SIG-M5 treated with dmso at 0.1 percent for 504 hours (cell line): ENCODE measurements around the gene PCDH19.
"Not testable (repeated sequence)": the region's sequence is repeated elsewhere in the genome, so short reads cannot be mapped to it uniquely, and the experiment has no call there.

Experiments used
- DNase-seq: peaks from one replicate; lab custom pipeline; 2025; ENCODE audit not compliant: unreplicated experiment; lab: John Stamatoyannopoulos, UW

The PCDH19 gene

GRCh38 chrX:100409610-100410590 is at the start of gene PCDH19:
PCDH19 (minus strand) TSS chrX:100410273; CDS start chrX:100408597, 1,676 bp downstream.
- DNase-seq = peak; percentile 2

- no peak for DNase-seq
Observed at GRCh38 chrX:100449696-100450608, 39.9 kb upstream of the PCDH19 start.

DNA sequence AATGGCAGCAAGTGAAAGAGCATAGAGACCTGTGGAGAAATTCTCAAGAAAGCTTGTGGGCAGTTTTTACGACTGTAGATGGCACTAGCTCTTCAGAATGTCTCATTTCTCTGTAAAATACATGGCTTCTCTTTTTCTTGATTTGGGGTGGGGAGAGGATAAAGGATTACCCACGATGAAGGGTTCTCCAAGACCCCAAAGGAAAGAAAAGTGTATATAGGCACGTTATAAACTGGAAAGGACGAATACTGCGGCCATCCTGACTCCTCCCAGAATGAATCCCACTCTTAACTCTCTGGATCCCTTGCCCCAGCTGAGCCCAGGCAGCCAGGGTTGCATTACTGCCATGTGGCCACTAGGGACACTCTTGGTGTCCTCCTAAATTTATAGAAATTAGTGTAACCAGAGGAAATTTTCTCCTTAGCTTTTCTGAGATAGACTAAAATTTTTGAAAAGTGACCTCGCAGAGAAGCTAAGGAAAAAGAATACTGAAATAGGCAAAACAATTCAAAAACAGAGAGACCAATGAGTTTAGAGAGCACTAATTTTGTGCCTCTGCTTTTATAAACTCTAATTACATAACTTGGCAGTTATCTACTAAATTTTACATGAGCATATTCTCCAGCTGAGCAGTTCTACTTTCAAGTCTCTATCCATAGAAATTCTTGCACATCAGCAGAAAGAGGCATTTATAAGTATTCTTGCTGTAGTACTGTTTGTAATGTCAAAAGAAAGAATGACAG is 37.8 kb upstream of the PCDH19 start:
- DNase-seq = peak; percentile 3

DNA sequence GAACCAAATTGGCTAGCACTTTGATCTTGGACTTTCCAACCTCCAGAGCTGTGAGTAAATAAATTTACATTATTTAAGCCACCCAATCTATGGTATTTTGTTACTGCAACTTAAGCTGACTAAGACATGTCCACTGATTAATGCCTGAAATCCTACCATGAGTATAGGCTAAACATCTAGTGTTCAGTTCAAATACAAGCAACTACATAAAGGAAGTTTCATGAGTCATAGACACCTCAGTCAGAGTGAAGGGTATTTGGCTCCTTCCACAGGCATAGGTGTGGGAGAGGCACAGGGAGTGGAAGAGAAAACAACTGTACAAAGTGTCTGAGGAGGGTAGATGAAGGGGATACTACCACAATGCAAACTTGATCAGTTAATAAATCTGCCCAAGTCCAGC is 35.5 kb upstream of the PCDH19 start:
- no peak for DNase-seq

GRCh38 chrX:100441321-100441720 is 31.2 kb upstream of the PCDH19 start:
- DNase-seq = not testable (repeated sequence)

DNA sequence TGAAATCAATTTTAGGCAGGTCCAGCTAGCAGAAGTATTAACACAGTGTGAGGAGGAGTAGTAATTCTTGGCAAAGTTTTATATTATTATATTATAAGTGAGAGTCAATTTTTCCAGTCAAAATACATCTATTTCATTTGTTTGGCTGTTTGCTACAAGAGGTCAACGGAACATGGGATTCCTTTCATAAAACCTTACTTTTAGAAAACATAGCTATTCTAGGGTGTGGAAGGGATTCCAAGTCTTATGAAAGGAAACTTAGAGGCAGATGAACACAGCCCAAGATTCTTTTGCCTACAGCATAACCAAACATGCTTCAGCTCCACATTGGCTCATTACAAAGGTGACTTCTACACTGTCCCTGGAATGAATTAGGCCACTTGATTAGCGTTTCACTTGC is 29.9 kb upstream of the PCDH19 start:
- no peak for DNase-seq

GRCh38 chrX:100435726-100436125 is 25.7 kb upstream of the PCDH19 start:
- no peak for DNase-seq

DNA sequence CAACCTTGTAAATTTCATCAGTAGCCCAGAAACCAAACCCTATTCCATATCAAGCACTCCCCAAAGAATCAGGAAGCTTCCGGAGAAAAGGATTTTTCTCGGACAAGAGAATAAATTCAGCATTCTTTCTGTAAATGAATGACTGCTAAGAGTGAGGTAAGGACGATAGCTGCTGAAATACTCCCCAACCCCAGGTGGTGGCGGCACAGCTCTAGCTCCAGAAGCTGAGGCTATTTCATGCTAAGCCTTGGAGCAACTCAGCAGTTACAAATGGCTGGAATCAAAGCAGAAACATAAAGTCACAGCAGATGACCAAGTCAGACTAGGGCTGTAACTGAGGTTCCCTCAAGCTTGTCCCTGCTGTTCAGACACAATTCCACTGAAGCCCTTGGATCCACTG is 13.9 kb upstream of the PCDH19 start:
- DNase-seq = no peak

DNA sequence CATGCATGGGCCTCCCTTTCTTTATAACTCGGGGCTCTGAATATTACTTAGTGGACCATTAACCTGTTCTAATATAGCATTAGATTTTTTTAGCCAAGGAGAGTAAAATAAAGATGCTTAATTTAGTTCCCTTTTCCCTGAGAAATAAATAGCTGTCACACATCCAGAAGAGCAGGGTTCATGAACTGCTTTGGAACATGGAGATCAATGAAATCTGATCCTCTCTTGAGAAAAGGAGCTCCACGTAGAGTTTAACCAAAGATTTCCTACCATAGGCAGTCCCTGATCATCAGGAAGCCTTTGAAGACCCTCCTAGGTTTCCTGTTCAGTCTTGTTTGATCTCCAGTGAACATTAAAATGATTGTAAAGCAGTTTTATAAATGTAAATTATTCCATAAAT is 8.5 kb upstream of the PCDH19 start:
- DNase-seq = no peak

GRCh38 chrX:100417681-100418080 is 7.6 kb upstream of the PCDH19 start:
- no peak for DNase-seq

DNA sequence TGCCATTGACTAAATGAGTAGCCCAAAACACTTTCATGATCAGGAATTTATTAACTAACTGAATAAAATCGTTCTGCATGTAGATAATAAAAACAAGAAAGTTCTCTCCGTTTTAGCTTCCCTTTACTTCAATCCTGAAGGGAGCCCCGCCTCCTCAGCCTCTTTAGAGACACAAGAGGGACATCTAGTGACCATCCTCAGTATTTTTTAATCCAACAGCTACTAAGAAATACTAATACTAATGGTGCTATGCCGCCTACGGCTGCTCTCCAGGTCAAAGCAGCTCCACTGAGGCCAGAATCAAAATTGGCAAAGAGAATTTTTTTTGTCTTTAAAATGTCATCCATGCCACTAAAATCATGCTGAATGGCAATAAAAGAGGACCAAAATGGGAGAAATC is 3.2 kb upstream of the PCDH19 start:
- peak; percentile 62 for DNase-seq

GRCh38 chrX:100411802-100412715 is 2.0 kb upstream of the PCDH19 start:
- no peak for DNase-seq

DNA sequence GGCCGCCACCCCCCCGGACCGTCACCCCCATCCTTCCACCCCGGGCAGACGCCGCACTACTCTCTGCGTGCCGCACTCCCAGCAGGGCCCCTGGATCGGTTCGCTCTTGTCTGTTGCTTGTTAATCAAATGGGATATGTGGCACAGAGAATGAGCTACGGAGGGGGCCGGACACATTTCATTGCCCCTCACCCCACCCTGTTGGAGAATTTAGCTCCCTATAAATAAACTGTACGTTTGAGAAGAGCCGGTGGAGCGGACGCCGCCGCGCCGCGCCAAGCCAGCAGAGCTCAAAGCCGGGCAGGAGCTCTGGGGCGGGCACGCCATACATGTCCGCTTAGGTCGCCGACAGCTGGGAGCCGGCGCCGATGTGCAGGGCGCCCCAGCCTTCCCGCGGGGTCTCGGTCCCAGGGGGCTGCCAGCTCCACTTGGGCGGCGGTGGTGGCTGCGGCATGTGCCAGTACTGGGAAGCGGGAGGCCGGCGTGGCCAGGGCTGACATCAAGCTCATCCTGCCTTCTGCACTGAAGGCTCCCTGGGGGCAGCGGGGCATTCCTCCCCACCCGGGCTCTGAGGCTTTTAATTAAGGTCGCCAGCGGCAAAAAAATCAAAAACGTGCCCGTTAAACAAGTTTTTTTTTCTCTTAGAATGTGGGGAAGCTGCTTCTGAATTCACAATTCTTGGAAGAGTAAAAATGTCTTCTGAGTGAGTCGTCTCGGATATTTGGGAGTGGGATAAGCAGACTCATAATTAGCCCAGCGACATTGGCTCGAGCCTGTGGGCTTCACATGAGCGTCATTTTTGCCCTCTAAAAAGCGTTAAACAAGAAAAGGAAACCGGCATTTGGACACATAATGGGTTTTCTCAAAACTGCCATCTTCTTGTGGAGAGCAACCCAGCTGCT is 1.1 kb upstream of the PCDH19 start:
- DNase-seq = no peak

- no peak for DNase-seq
Observed at GRCh38 chrX:100408713-100409609, 1.1 kb downstream of the PCDH19 start.

- no peak for DNase-seq
Observed at GRCh38 chrX:100407784-100408712, 2.0 kb downstream of the PCDH19 start.

DNA sequence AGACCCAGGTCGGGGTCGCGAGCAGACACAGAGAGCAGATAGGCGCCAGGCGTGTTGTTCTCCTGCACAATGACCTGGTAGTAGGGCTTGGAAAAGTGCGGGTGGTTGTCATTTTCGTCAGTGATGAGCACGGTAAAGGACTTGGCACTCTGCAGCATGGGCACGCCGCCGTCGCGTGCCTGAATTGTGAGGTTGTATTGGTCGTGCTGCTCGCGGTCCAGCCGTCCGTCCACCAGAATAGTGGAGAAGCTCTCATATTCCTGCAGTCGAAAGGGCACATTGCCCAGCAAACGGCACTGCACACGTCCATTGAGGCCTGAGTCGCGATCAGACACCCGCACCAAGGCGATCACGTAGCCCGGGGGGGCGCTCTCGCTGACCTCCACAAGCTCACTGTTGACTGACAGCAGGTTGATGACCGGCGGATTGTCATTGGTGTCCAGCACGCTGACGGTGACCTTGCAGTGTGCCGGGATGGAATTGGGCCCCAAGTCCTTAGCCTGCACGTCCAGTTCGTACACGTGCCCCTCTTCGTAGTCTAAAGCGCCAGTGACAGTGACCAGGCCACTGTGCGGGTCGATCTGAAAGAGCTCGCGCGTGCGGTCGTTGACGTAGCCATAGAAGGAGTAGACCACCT is 2.8 kb downstream of the PCDH19 start:
- no peak for DNase-seq
